Endothelial cell of umbilical vein (primary cell): Measurements from ENCODE around the gene RAB27B. TPM values are rescaled to one million over a fixed set of nuclear protein-coding genes. Genes with fewer than 3 reads are reported as not detected.

Experiments used
- BruUV-seq: library from RNA; stranded (reverse); fragments of 400-500 nt; replicated peaks from 2 replicates; lab custom pipeline; 2021; lab: Mats Ljungman, UMichigan
- CTCF ChIA-PET: fragments of 300-600, 350-600 bp; sonication (Branson Sonifier 250); formaldehyde crosslinking; loops from one replicate; lab custom pipeline; 2021; ENCODE audit warnings: antibody characterized with exemption, inconsistent platforms; lab: Charles Lee
- POLR2A ChIA-PET: fragments of 300-600, 350-600 bp; sonication (Branson Sonifier 250); formaldehyde crosslinking; loops from one replicate; lab custom pipeline; 2021; ENCODE audit warnings: antibody characterized with exemption, inconsistent platforms; lab: Charles Lee
- DNase-seq: peaks from one replicate; pipeline ENCODE4 v3.0.0-alpha.2; 2011; ENCODE audit warnings: low read depth, low spot score
- FAIRE-seq: peaks from 2 replicates; lab custom pipeline; 2011; peaks lifted over from hg19 to GRCh38; lab: Jason Lieb, UNC
- H2AFZ ChIP-seq: 2 replicates; pipeline ENCODE4 v1.6.0; 2012; ENCODE audit warnings: low read depth, low read length, control low read depth, inconsistent platforms
- H3K27ac ChIP-seq: 2 replicates; pipeline ENCODE4 v1.5.1; 2011; ENCODE audit warnings: low read depth, mild to moderate bottlenecking, control low read depth, low read length, moderate library complexity; ENCODE audit not compliant: insufficient read depth
- H3K27me3 ChIP-seq, 2 experiments: 2 replicates each; pipeline versions ENCODE4 v1.6.0 to v1.6.1; 2011; ENCODE audit warnings: low read length in 2 of 2, mixed read lengths in 1 of 2; ENCODE audit not compliant: control insufficient read depth in 2 of 2, insufficient read depth in 2 of 2
- H3K36me3 ChIP-seq, 2 experiments: 2 replicates in 1 of 2; 3 replicates in 1 of 2; pipeline ENCODE4 v1.5.1; 2011; ENCODE audit warnings: low read length in 2 of 2, mild to moderate bottlenecking in 1 of 2, moderate library complexity in 1 of 2; ENCODE audit not compliant: control insufficient read depth in 2 of 2, insufficient read depth in 2 of 2; ENCODE audit errors: extremely low read depth in 1 of 2
- H3K4me1 ChIP-seq: 3 replicates; pipeline ENCODE4 v1.5.1; 2011; ENCODE audit warnings: mild to moderate bottlenecking, low read length; ENCODE audit not compliant: control insufficient read depth, insufficient read depth; ENCODE audit errors: extremely low read depth
- H3K4me2 ChIP-seq: 2 replicates; pipeline ENCODE4 v1.6.1; 2011; ENCODE audit warnings: low read length, control low read depth, mixed read lengths; ENCODE audit not compliant: insufficient read depth
- H3K4me3 ChIP-seq, 3 experiments: fragments of 200-600 bp in 1 of 3; sonication (generic), shearing (Covaris generic) in 1 of 3; replicated peaks in 1 of 3; 2 replicates each; pipeline ENCODE4 v1.5.1; 2011 to 2016; ENCODE audit warnings: control low read depth in 3 of 3, low read length in 3 of 3, mild to moderate bottlenecking in 2 of 3, inconsistent platforms in 1 of 3, low read depth in 1 of 3, moderate library complexity in 1 of 3; ENCODE audit not compliant: insufficient read depth in 1 of 3
- H3K79me2 ChIP-seq: 2 replicates; pipeline ENCODE4 v1.6.0; 2012; ENCODE audit warnings: low read length, inconsistent platforms; ENCODE audit not compliant: control insufficient read depth, insufficient read depth
- H3K9ac ChIP-seq: replicated peaks from 2 replicates; pipeline ENCODE3; 2011; ENCODE audit warnings: low read length, control low read depth; ENCODE audit not compliant: insufficient read depth; ENCODE audit errors: extremely low read depth
- H3K9me1 ChIP-seq: replicated peaks from 3 replicates; pipeline ENCODE4 v1.6.0; 2011; ENCODE audit warnings: mild to moderate bottlenecking, low read length; ENCODE audit not compliant: control insufficient read depth, insufficient read depth; ENCODE audit errors: extremely low read depth
- H3K9me3 ChIP-seq: replicated peaks from 2 replicates; pipeline ENCODE4 v1.5.1; 2012; ENCODE audit warnings: low read length, inconsistent platforms; ENCODE audit not compliant: control insufficient read depth, insufficient read depth
- H4K20me1 ChIP-seq: replicated peaks from 2 replicates; pipeline ENCODE3; 2011; ENCODE audit warnings: mild to moderate bottlenecking, low read length; ENCODE audit not compliant: control insufficient read depth, insufficient read depth; ENCODE audit errors: extremely low read depth
- CTCF ChIP-seq, 2 donors: IDR thresholded peaks; 1 replicate in 1 of 2; 2 replicates in 1 of 2; pipeline ENCODE4 v1.5.1; 2011; ENCODE audit warnings: low read length in 2 of 2, mild to moderate bottlenecking in 2 of 2, moderate library complexity in 2 of 2, control low read depth in 1 of 2, inconsistent platforms in 1 of 2, low read depth in 1 of 2; ENCODE audit not compliant: insufficient read depth in 1 of 2; ENCODE audit errors: extremely low read depth in 1 of 2
- EZH2 ChIP-seq: IDR thresholded peaks from 2 replicates; pipeline ENCODE4 v1.6.1; 2012; ENCODE audit warnings: borderline replicate concordance, low read depth, mild to moderate bottlenecking, moderate library complexity, low read length, inconsistent platforms; ENCODE audit not compliant: severe bottlenecking
- FOS ChIP-seq: IDR thresholded peaks from 2 replicates; pipeline ENCODE4 v1.6.1; 2011; ENCODE audit warnings: mild to moderate bottlenecking, low read length, moderate library complexity, borderline replicate concordance; ENCODE audit not compliant: insufficient read depth
- GATA2 ChIP-seq: IDR thresholded peaks from 2 replicates; pipeline ENCODE4 v1.7.0; 2011; ENCODE audit warnings: low read depth, mild to moderate bottlenecking, moderate library complexity, mixed read lengths, low read length; ENCODE audit not compliant: insufficient read length, insufficient read depth
- JUN ChIP-seq: IDR thresholded peaks from 2 replicates; pipeline ENCODE4 v1.6.1; 2011; ENCODE audit warnings: borderline replicate concordance, low read depth; ENCODE audit not compliant: insufficient read length, insufficient read depth
- MAX ChIP-seq: IDR thresholded peaks from 2 replicates; pipeline ENCODE4 v1.6.1; 2011; ENCODE audit not compliant: insufficient read depth, insufficient read length
- MYC ChIP-seq: IDR thresholded peaks from one replicate; pipeline ENCODE4 v1.6.1; 2011; ENCODE audit warnings: mild to moderate bottlenecking, low read depth, low read length
- POLR2A ChIP-seq: IDR thresholded peaks from 2 replicates; pipeline ENCODE4 v1.6.1; 2012; ENCODE audit warnings: low read depth, mild to moderate bottlenecking, control low read depth, low read length
- POLR2AphosphoS5 ChIP-seq: IDR thresholded peaks from 2 replicates; pipeline ENCODE4 v1.6.1; 2012; ENCODE audit warnings: low read depth, mild to moderate bottlenecking, control low read depth, low read length, moderate library complexity; ENCODE audit not compliant: insufficient read depth
- dilution Hi-C: fragments of 300-500 bp; cut with MboI; formaldehyde crosslinking; loops from one replicate; pipeline ENCODE4 v1.15.0; 2019; ENCODE audit warnings: low sequenced_read_pairs; ENCODE audit not compliant: extremely low pct_ligation_motif_present
- intact Hi-C: fragments of 100-400 bp; cut with micrococcal nuclease; formaldehyde crosslinking; loops from one replicate; pipeline ENCODE4 v1.10.0; 2022
- polyA plus RNA-seq, 4 experiments: library from polyadenylated mRNA; depleted of rRNA in 3 of 4; stranded (reverse) in 3 of 4; unstranded in 1 of 4; fragments of >200 nt; gene quantifications; 2 replicates each; pipeline versions ENCODE4 v1.2.1 to v1.2.3, GENCODE V29; 2011 to 2012; ENCODE audit warnings: missing spikeins in 1 of 4
- total RNA-seq: library from RNA; stranded (reverse); gene quantifications from 2 replicates; pipeline ENCODE4 v1.2.3, GENCODE V29; 2021

The RAB27B gene
- total and polyA plus RNA-seq, 2 donors (not counting 3 experiments of a cell fraction or from before 2014, with no cell fraction given), result not detected

DNA sequence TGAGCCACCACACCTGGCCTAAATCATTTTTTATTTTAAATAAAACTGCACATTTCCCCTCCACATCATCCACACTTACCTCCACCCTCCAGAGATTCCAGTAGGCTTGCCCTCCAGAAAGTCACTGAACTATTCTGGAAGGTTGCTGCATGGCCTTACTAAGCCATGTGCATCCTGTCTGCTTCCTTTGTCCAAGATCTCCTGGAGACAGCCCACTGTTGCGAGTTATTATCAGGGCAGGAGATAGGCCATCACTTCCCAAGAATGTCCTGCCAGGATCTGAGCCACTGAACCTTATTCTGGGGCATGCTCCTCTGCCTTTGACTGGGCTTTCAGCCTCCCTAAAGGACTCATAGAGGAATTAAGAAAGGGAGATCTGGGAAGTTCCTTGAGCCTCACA lies 104.2 kb downstream of the RAB27B start:
- POLR2A ChIA-PET, result no interaction called here
- Histone ChIP-seq H2AFZ (no peak overlapping the region), H3K4me1 (no peaks in the 10 kb centered on the region), H3K79me2 (no peaks in the 10 kb centered on the region), H4K20me1 (no peaks in the 10 kb centered on the region), H3K36me3 (no peaks in the 10 kb centered on the region), H3K4me3 (no peak overlapping the region), H3K9me1 (no peaks in the 10 kb centered on the region), H3K4me2 (no peak overlapping the region), H3K9me3 (no peaks in the 10 kb centered on the region), H3K9ac (no peak overlapping the region), H3K27me3 (no peaks in the 10 kb centered on the region), H3K27ac (no peak overlapping the region)
- dilution Hi-C loops (no loop called here), intact Hi-C loops (no loop called here)
- no TSS peak for BruUV-seq
- CTCF ChIA-PET, result no interaction called here
- no peak for FAIRE-seq
- TF ChIP-seq POLR2AphosphoS5, result no peak
- no peak for TF ChIP-seq MYC
- TF ChIP-seq GATA2, result peak; percentile 20
- no peak for DNase-seq

- CTCF ChIA-PET, result interaction anchor here (0.8 kb wide), 1 partner anchor 12 kb away, joined by 3 read pairs; no protein-coding TSS in a partner anchor
- no TSS peak for BruUV-seq
- dilution Hi-C loops (no loop called here), intact Hi-C loops (no loop called here)
- DNase-seq (no peak), FAIRE-seq (no peak)
- no peaks in the 10 kb centered on the region for H3K36me3 ChIP-seq
- no peaks in the 10 kb centered on the region for H3K27me3 ChIP-seq
- no peak overlapping the region for H3K4me2 ChIP-seq
- H3K9me1 ChIP-seq, result no peaks in the 10 kb centered on the region
- no peak overlapping the region for H3K9ac ChIP-seq
- H3K9me3 ChIP-seq, result no peaks in the 10 kb centered on the region
- no peak overlapping the region for H3K27ac ChIP-seq
- no peaks in the 10 kb centered on the region for H3K4me1 ChIP-seq
- no peak overlapping the region for H2AFZ ChIP-seq
- no peak overlapping the region for H3K4me3 ChIP-seq
- no peaks in the 10 kb centered on the region for H3K79me2 ChIP-seq
- no peaks in the 10 kb centered on the region for H4K20me1 ChIP-seq
- TF ChIP-seq POLR2AphosphoS5, result no peak
- TF ChIP-seq POLR2A, result no peak
- no peak for TF ChIP-seq CTCF (IDR thresholded peaks at IDR 0.05; ENCODE audit: extremely low read depth in 1 of 2, insufficient read depth in 1 of 2, low read depth in 1 of 2, low read length in 2 of 2)
- no peak for TF ChIP-seq MYC
- no peak for TF ChIP-seq JUN
- TF ChIP-seq GATA2, result no peak
- TF ChIP-seq MAX, result no peak
- TF ChIP-seq FOS, result no peak
- TF ChIP-seq EZH2, result no peak
- POLR2A ChIA-PET, result no interaction called here
These were observed 110.2 kb downstream of the RAB27B start for GRCh38 chr18:54938506-54938905.
